Fibroblast of pulmonary artery (primary cell): ENCODE measurements around the gene DDX24.

ENCODE experiments used
- DNase-seq: peaks from one replicate; pipeline ENCODE4 v3.0.0-alpha.2; 2010; ENCODE audit warnings: low read depth
- H3K4me3 ChIP-seq: replicated peaks from 2 replicates; pipeline ENCODE4 v1.5.1; 2011; ENCODE audit warnings: low read depth, mild to moderate bottlenecking, control low read depth, low read length, moderate library complexity
- CTCF ChIP-seq: IDR thresholded peaks from 2 replicates; pipeline ENCODE4 v1.5.1; 2011; ENCODE audit warnings: mild to moderate bottlenecking, control low read depth, low read length, inconsistent platforms; ENCODE audit errors: missing control alignments

DDX24 gene

GRCh38 chr14:94045563-94046345 is 35.2 kb downstream of the DDX24 start:
- no peak for TF ChIP-seq CTCF
- no peak for DNase-seq
- H3K4me3 ChIP-seq, result no peak overlapping the region

GRCh38 chr14:94045101-94045500 is 35.9 kb downstream of the DDX24 start:
- DNase-seq, result no peak
- no peak overlapping the region for H3K4me3 ChIP-seq
- no peak for TF ChIP-seq CTCF

- TF ChIP-seq CTCF, result no peak
- H3K4me3 ChIP-seq, result no peak overlapping the region
- no peak for DNase-seq
These were observed 36.4 kb downstream of the DDX24 start for GRCh38 chr14:94044476-94045091.

- no peak overlapping the region for H3K4me3 ChIP-seq
- no peak for TF ChIP-seq CTCF
- DNase-seq, result no peak
These were observed 37.1 kb downstream of the DDX24 start for GRCh38 chr14:94043756-94044475.

GRCh38 chr14:94043111-94043755 is 37.8 kb downstream of the DDX24 start:
- DNase-seq, result peak; percentile 33
- H3K4me3 ChIP-seq, result no peak overlapping the region
- TF ChIP-seq CTCF, result no peak

- no peak for DNase-seq
- no peak for TF ChIP-seq CTCF
- no peak overlapping the region for H3K4me3 ChIP-seq
These were observed 38.4 kb downstream of the DDX24 start for GRCh38 chr14:94042433-94043091.
